GM12873 (cell line): ENCODE measurements around the gene LSM4.

ENCODE experiments used
- CTCF ChIP-seq: IDR thresholded peaks from 2 replicates; pipeline ENCODE4 v1.5.1; 2012; ENCODE audit warnings: low read depth, mild to moderate bottlenecking, moderate library complexity, low read length, control low read depth; ENCODE audit not compliant: insufficient read depth; ENCODE audit errors: missing control alignments

The LSM4 gene

GRCh38 chr19:18307271-18307681 is 15.6 kb downstream of the LSM4 start:
- TF ChIP-seq CTCF: no peak

GRCh38 chr19:18306888-18307260 is 16.0 kb downstream of the LSM4 start:
- TF ChIP-seq CTCF: no peak

GRCh38 chr19:18306209-18306887 is 16.5 kb downstream of the LSM4 start:
- TF ChIP-seq CTCF: no peak

- peak; percentile 7 for TF ChIP-seq CTCF
Measured at GRCh38 chr19:18304458-18305310, 18.2 kb downstream of the LSM4 start.

- TF ChIP-seq CTCF: no peak
Measured at GRCh38 chr19:18304208-18304457, 18.7 kb downstream of the LSM4 start.

GRCh38 chr19:18301718-18302111 is 21.2 kb downstream of the LSM4 start:
- TF ChIP-seq CTCF: no peak

GRCh38 chr19:18300930-18301717 is 21.8 kb downstream of the LSM4 start:
- no peak for TF ChIP-seq CTCF
